Activated B cell treated with CpG ODN at 0.5 μM for 24 hours (primary cell): ENCODE measurements around the gene OGA. TPM values are rescaled to one million over a fixed set of nuclear protein-coding genes. Genes with fewer than 3 reads are reported as not detected.

ENCODE experiments used
- ATAC-seq: fragments of 200-7000 bp; cut with Tn5 transposase; one replicate; pipeline ENCODE4 v1.10.0; 2021; ENCODE audit warnings: low read depth, mild to moderate bottlenecking, moderate library complexity
- CTCF ChIA-PET: fragments of 350-600 bp; sonication (Branson Sonifier 250); formaldehyde crosslinking; loops from one replicate; lab custom pipeline; 2021; ENCODE audit warnings: antibody characterized with exemption; lab: Charles Lee
- POLR2A ChIA-PET: fragments of 350-600 bp; sonication (Branson Sonifier 250); formaldehyde crosslinking; loops from one replicate; lab custom pipeline; 2021; ENCODE audit warnings: antibody characterized with exemption; lab: Charles Lee
- DNase-seq: peaks from one replicate; pipeline ENCODE4 v3.0.0; 2022
- H3K27ac Mint-ChIP-seq: one replicate; pipeline ENCODE4 v1.8.0; 2020; ENCODE audit warnings: mixed read lengths
- H3K27me3 Mint-ChIP-seq: one replicate; pipeline ENCODE4 v1.8.0; 2021; ENCODE audit warnings: mixed read lengths
- H3K36me3 Mint-ChIP-seq: one replicate; pipeline ENCODE4 v1.8.0; 2021; ENCODE audit warnings: low read depth, mixed read lengths
- H3K4me1 Mint-ChIP-seq: one replicate; pipeline ENCODE4 v1.8.0; 2021; ENCODE audit warnings: mixed read lengths
- H3K4me3 Mint-ChIP-seq: one replicate; pipeline ENCODE4 v1.8.0; 2020; ENCODE audit warnings: mild to moderate bottlenecking, mixed read lengths
- H3K9me3 Mint-ChIP-seq: one replicate; pipeline ENCODE4 v1.8.0; 2020; ENCODE audit warnings: mixed read lengths
- intact Hi-C: fragments of 100-400 bp; cut with micrococcal nuclease; formaldehyde crosslinking; loops from one replicate; pipeline ENCODE4 v1.15.1; 2024
- total RNA-seq: library from RNA; stranded (reverse); gene quantifications from 2 replicates; pipeline ENCODE4 v1.2.3, GENCODE V29; 2022
- TF ChIP-seq, protein P1 (sequence below): fragments of 200-600 bp; IDR thresholded peaks from one replicate; pipeline ENCODE4 v1.8.0; 2022; ENCODE audit warnings: antibody characterized with exemption, mild to moderate bottlenecking

Gene OGA
- total RNA-seq, 1 donor from 2014 or later: 271 TPM

GRCh38 chr10:101783736-101784118 lies 34.5 kb downstream of the OGA start:
- intact Hi-C loops: loop anchor here (1.0 to 5.0 kb wide), 6 partner anchors 31 to 431 kb away; partner anchors contain the start of genes BTRC, DPCD, HPS6 and OGA
- peaks cover 5% of the 10 kb centered on the region for H3K27me3 Mint-ChIP-seq
- no peak for DNase-seq
- H3K4me1 Mint-ChIP-seq: peaks cover 52% of the 10 kb centered on the region
- H3K36me3 Mint-ChIP-seq: peaks cover 41% of the 10 kb centered on the region
- H3K9me3 Mint-ChIP-seq: no peaks in the 10 kb centered on the region
- TF ChIP-seq, protein P1, sequence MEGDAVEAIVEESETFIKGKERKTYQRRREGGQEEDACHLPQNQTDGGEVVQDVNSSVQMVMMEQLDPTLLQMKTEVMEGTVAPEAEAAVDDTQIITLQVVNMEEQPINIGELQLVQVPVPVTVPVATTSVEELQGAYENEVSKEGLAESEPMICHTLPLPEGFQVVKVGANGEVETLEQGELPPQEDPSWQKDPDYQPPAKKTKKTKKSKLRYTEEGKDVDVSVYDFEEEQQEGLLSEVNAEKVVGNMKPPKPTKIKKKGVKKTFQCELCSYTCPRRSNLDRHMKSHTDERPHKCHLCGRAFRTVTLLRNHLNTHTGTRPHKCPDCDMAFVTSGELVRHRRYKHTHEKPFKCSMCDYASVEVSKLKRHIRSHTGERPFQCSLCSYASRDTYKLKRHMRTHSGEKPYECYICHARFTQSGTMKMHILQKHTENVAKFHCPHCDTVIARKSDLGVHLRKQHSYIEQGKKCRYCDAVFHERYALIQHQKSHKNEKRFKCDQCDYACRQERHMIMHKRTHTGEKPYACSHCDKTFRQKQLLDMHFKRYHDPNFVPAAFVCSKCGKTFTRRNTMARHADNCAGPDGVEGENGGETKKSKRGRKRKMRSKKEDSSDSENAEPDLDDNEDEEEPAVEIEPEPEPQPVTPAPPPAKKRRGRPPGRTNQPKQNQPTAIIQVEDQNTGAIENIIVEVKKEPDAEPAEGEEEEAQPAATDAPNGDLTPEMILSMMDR: no peak
- ChIA-PET POLR2A (interaction anchor here (0.6 to 6.7 kb wide), 7 partner anchors 10 to 282 kb away, joined by 3 to 43 read pairs (median 3); partner anchors contain the start of genes HPS6 and OGA), CTCF (interaction anchor here (0.8 to 1.5 kb wide), 5 partner anchors 56 to 226 kb away, joined by 3 to 4 read pairs (median 4); no protein-coding TSS in a partner anchor)
- ATAC-seq: no peak
- H3K27ac Mint-ChIP-seq: peak overlapping the region; percentile 90
- H3K4me3 Mint-ChIP-seq: peak overlapping the region; percentile 100

- intact Hi-C loops: loop anchor here (1.0 to 5.0 kb wide), 6 partner anchors 31 to 431 kb away; partner anchors contain the start of genes BTRC, DPCD, HPS6 and OGA
- DNase-seq (peak; percentile 66), ATAC-seq (peak; percentile 75)
- CTCF ChIA-PET: interaction anchor here (0.8 to 2.6 kb wide), 10 partner anchors 9 to 290 kb away, joined by 3 to 11 read pairs (median 4); no protein-coding TSS in a partner anchor
- Mint-ChIP-seq H3K27me3 (peaks cover 6% of the 10 kb centered on the region), H3K27ac (peak within 1 kb of the TSS; percentile 90), H3K4me1 (peaks cover 53% of the 10 kb centered on the region), H3K9me3 (no peaks in the 10 kb centered on the region), H3K36me3 (peaks cover 41% of the 10 kb centered on the region), H3K4me3 (peak within 1 kb of the TSS; percentile 100)
- POLR2A ChIA-PET: interaction anchor here (0.6 to 6.7 kb wide), 9 partner anchors 9 to 283 kb away, joined by 3 to 43 read pairs (median 3); partner anchors contain the start of genes HPS6 and OGA
- TF ChIP-seq, protein P1: no peak
Observed at GRCh38 chr10:101782811-101783735, 35.2 kb downstream of the OGA start, which contains the start of gene NPM3. TSS of gene NPM3 (minus strand) at chr10:101783446. CDS start at chr10:101783390, 56 bp downstream.

GRCh38 chr10:101781984-101782810 lies 36.0 kb downstream of the OGA start:
- intact Hi-C loops: loop anchor here (1.0 to 5.0 kb wide), 7 partner anchors 59 to 568 kb away; partner anchors contain the start of genes BTRC, DPCD and POLL
- ChIA-PET CTCF (interaction anchor here (0.8 to 2.6 kb wide), 8 partner anchors 8 to 291 kb away, joined by 3 to 16 read pairs (median 8); partner anchors contain the start of gene OGA), POLR2A (interaction anchor here (1.0 to 6.7 kb wide), 3 partner anchors 35 to 59 kb away, joined by 3 to 43 read pairs (median 3); partner anchors contain the start of gene OGA)
- ATAC-seq: no peak
- no peak for DNase-seq
- H3K4me1 Mint-ChIP-seq: peaks cover 55% of the 10 kb centered on the region
- H3K27ac Mint-ChIP-seq: peak overlapping the region; percentile 90
- peaks cover 14% of the 10 kb centered on the region for H3K27me3 Mint-ChIP-seq
- TF ChIP-seq, protein P1: no peak
- H3K36me3 Mint-ChIP-seq: peaks cover 34% of the 10 kb centered on the region
- no peaks in the 10 kb centered on the region for H3K9me3 Mint-ChIP-seq
- peak overlapping the region; percentile 100 for H3K4me3 Mint-ChIP-seq

DNA sequence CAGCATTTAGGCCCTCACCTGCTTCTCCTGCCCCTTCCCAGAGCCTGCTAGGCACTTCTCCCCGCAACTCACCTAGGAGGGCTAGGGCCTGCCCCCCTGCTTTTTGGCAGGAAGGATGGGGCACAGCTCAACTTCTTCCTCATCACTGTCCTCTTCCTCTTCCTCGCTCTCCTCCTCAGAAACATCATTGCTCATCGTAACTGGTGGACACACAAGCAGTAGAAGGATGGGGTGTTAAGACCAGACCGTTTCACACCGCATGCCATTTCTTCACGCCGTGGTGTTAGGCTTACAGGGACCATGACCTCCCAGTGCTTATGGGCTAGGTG lies 36.6 kb downstream of the OGA start:
- peaks cover 18% of the 10 kb centered on the region for H3K27me3 Mint-ChIP-seq
- POLR2A ChIA-PET: interaction anchor here (0.6 to 6.7 kb wide), 3 partner anchors 36 to 507 kb away, joined by 3 to 43 read pairs (median 5); partner anchors contain the start of gene OGA
- H3K4me1 Mint-ChIP-seq: peaks cover 58% of the 10 kb centered on the region
- ATAC-seq (no peak), DNase-seq (no peak)
- H3K9me3 Mint-ChIP-seq: no peaks in the 10 kb centered on the region
- CTCF ChIA-PET: interaction anchor here (0.7 to 2.6 kb wide), 18 partner anchors 9 to 571 kb away, joined by 3 to 16 read pairs (median 4); partner anchors contain the start of gene OGA
- H3K36me3 Mint-ChIP-seq: peaks cover 30% of the 10 kb centered on the region
- intact Hi-C loops: loop anchor here (1.0 to 5.0 kb wide), 7 partner anchors 59 to 567 kb away; partner anchors contain the start of genes BTRC, DPCD and POLL
- TF ChIP-seq, protein P1: no peak
- no peak overlapping the region for H3K27ac Mint-ChIP-seq
- peak overlapping the region; percentile 100 for H3K4me3 Mint-ChIP-seq
